H1 (cell line): Measurements from ENCODE around the gene SLC5A11. TPM values are rescaled to one million over a fixed set of nuclear protein-coding genes. Genes with fewer than 3 reads are reported as not detected.

Source experiments
- CTCF ChIA-PET: fragments of 300-600 bp; sonication (Branson Sonifier 250); formaldehyde crosslinking; loops from one replicate; lab custom pipeline; 2021; ENCODE audit not compliant: partially characterized antibody; lab: Charles Lee
- POLR2A ChIA-PET: fragments of 300-600 bp; sonication (Branson Sonifier 250); formaldehyde crosslinking; loops from one replicate; lab custom pipeline; 2021; ENCODE audit warnings: inconsistent platforms; ENCODE audit not compliant: partially characterized antibody; lab: Charles Lee
- DNase-seq, 2 experiments: peaks; one replicate each; pipeline versions ENCODE4 v3.0.0 to v3.0.0-alpha.2; 2010 to 2022; ENCODE audit warnings: low spot score in 2 of 2, low read depth in 1 of 2, mixed read lengths in 1 of 2
- FAIRE-seq: peaks from 2 replicates; lab custom pipeline; 2011; peaks lifted over from hg19 to GRCh38; lab: Jason Lieb, UNC
- H2AFZ ChIP-seq: 2 replicates; pipeline ENCODE4 v1.8.1; 2012; ENCODE audit warnings: low read length, inconsistent platforms
- H2AK5ac ChIP-seq: 2 replicates; pipeline ENCODE4 v1.6.1; 2013; ENCODE audit warnings: low read depth, low read length
- H2BK120ac ChIP-seq: replicated peaks from 2 replicates; pipeline ENCODE3; 2013; ENCODE audit warnings: low read depth, low read length, inconsistent platforms
- H2BK12ac ChIP-seq: 2 replicates; pipeline ENCODE4 v1.6.1; 2013; ENCODE audit warnings: low read depth, low read length
- H2BK15ac ChIP-seq: 2 replicates; pipeline ENCODE4 v1.6.1; 2013; ENCODE audit warnings: low read length
- H2BK20ac ChIP-seq: 2 replicates; pipeline ENCODE4 v1.6.1; 2013; ENCODE audit warnings: low read length
- H2BK5ac ChIP-seq: 2 replicates; pipeline ENCODE4 v1.6.1; 2013; ENCODE audit warnings: low read depth, low read length
- H3K14ac ChIP-seq: 2 replicates; pipeline ENCODE4 v1.6.1; 2013; ENCODE audit warnings: inconsistent platforms; ENCODE audit not compliant: insufficient read length
- H3K18ac ChIP-seq: 2 replicates; pipeline ENCODE4 v1.6.1; 2013; ENCODE audit warnings: low read length; ENCODE audit errors: extremely low read depth
- H3K23ac ChIP-seq: 2 replicates; pipeline ENCODE4 v1.6.1; 2013; ENCODE audit warnings: inconsistent platforms; ENCODE audit not compliant: insufficient read length
- H3K23me2 ChIP-seq: 2 replicates; pipeline ENCODE4 v1.6.1; 2013; ENCODE audit warnings: low read depth, low read length
- H3K27ac ChIP-seq: 2 replicates; pipeline ENCODE4 v1.6.1; 2011; ENCODE audit warnings: low read depth, low read length, inconsistent platforms
- H3K27me3 ChIP-seq, 4 experiments: replicated peaks in 1 of 4; 1 replicate in 1 of 4; 2 replicates in 3 of 4; pipeline versions ENCODE4 v1.6.1 to v1.8.1; 2011 to 2013; ENCODE audit warnings: low read length in 3 of 4, mild to moderate bottlenecking in 3 of 4, inconsistent platforms in 2 of 4, mixed read lengths in 2 of 4, moderate library complexity in 1 of 4; ENCODE audit not compliant: control insufficient read depth in 3 of 4, insufficient read depth in 3 of 4; ENCODE audit errors: extremely low read depth in 1 of 4
- H3K36me3 ChIP-seq, 4 experiments: 2 replicates each; pipeline versions ENCODE4 v1.6.1 to v1.8.1; 2011 to 2013; ENCODE audit warnings: mild to moderate bottlenecking in 4 of 4, low read length in 3 of 4, moderate library complexity in 2 of 4, control low read depth in 1 of 4, inconsistent platforms in 1 of 4; ENCODE audit not compliant: insufficient read depth in 4 of 4, control insufficient read depth in 2 of 4
- H3K4ac ChIP-seq: replicated peaks from 2 replicates; pipeline ENCODE3; 2013; ENCODE audit warnings: low read length, low read depth, mixed read lengths, inconsistent platforms; ENCODE audit not compliant: insufficient read length
- H3K4me1 ChIP-seq, 4 experiments: replicated peaks in 1 of 4; 1 replicate in 1 of 4; 2 replicates in 3 of 4; pipeline versions ENCODE4 v1.6.1 to v1.8.1; 2011 to 2013; ENCODE audit warnings: low read length in 3 of 4, inconsistent platforms in 2 of 4, mixed read lengths in 1 of 4; ENCODE audit not compliant: insufficient read depth in 4 of 4, control insufficient read depth in 3 of 4
- H3K4me2 ChIP-seq, 2 experiments: 2 replicates each; pipeline versions ENCODE4 v1.6.1 to v1.8.1; 2011 to 2013; ENCODE audit warnings: low read depth in 2 of 2, low read length in 2 of 2, control low read depth in 1 of 2, inconsistent platforms in 1 of 2, mild to moderate bottlenecking in 1 of 2; ENCODE audit not compliant: insufficient read depth in 1 of 2
- H3K4me3 ChIP-seq, 4 experiments: fragments of 200-600, 300-600 bp in 1 of 4; sonication (generic), shearing (Covaris generic), sonication (Bioruptor Twin) in 1 of 4; 2 replicates each; pipeline versions ENCODE4 v1.5.1 to v1.8.1; 2011 to 2016; ENCODE audit warnings: low read length in 4 of 4, low read depth in 3 of 4, control low read depth in 2 of 4, inconsistent platforms in 2 of 4, mild to moderate bottlenecking in 2 of 4, mixed read lengths in 1 of 4, moderate library complexity in 1 of 4; ENCODE audit not compliant: insufficient read depth in 2 of 4; ENCODE audit errors: extremely low read depth in 1 of 4
- H3K56ac ChIP-seq: replicated peaks from 2 replicates; pipeline ENCODE3; 2013; ENCODE audit warnings: low read depth, mild to moderate bottlenecking, mixed read lengths, low read length, inconsistent platforms; ENCODE audit not compliant: insufficient read length
- H3K79me1 ChIP-seq: 2 replicates; pipeline ENCODE4 v1.6.1; 2013; ENCODE audit warnings: low read depth, low read length, control low read depth
- H3K79me2 ChIP-seq, 2 experiments: 2 replicates each; pipeline versions ENCODE4 v1.6.1 to v1.8.1; 2012 to 2013; ENCODE audit warnings: low read length in 2 of 2, mild to moderate bottlenecking in 2 of 2, inconsistent platforms in 1 of 2; ENCODE audit not compliant: insufficient read depth in 2 of 2, control insufficient read depth in 1 of 2
- H3K9ac ChIP-seq, 4 experiments: replicated peaks in 1 of 4; 1 replicate in 1 of 4; 2 replicates in 3 of 4; pipeline versions ENCODE4 v1.6.1 to v1.8.1; 2011 to 2013; ENCODE audit warnings: low read depth in 3 of 4, low read length in 3 of 4, control low read depth in 2 of 4, mild to moderate bottlenecking in 2 of 4, moderate library complexity in 2 of 4, inconsistent platforms in 1 of 4; ENCODE audit errors: extremely low read depth in 1 of 4
- H3K9me3 ChIP-seq, 2 experiments: 2 replicates each; pipeline versions ENCODE4 v1.6.1 to v1.8.1; 2012 to 2013; ENCODE audit warnings: mild to moderate bottlenecking in 2 of 2, moderate library complexity in 2 of 2, control low read depth in 1 of 2, inconsistent platforms in 1 of 2, low read depth in 1 of 2, low read length in 1 of 2, mixed read lengths in 1 of 2; ENCODE audit not compliant: insufficient read depth in 2 of 2
- H4K20me1 ChIP-seq, 2 experiments: replicated peaks in 1 of 2; 2 replicates each; pipeline versions ENCODE3 to v1.8.1; 2011 to 2013; ENCODE audit warnings: inconsistent platforms in 2 of 2, low read length in 2 of 2, mild to moderate bottlenecking in 1 of 2; ENCODE audit not compliant: insufficient read depth in 2 of 2, control insufficient read depth in 1 of 2
- H4K5ac ChIP-seq: 2 replicates; pipeline ENCODE4 v1.6.1; 2013; ENCODE audit warnings: low read length, low read depth, mixed read lengths, inconsistent platforms; ENCODE audit not compliant: insufficient read length
- H4K8ac ChIP-seq: 2 replicates; pipeline ENCODE4 v1.8.0; 2013; ENCODE audit warnings: mild to moderate bottlenecking, moderate library complexity, low read length, inconsistent platforms; ENCODE audit not compliant: insufficient read depth; ENCODE audit errors: extremely low read depth
- H4K91ac ChIP-seq: replicated peaks from 2 replicates; pipeline ENCODE3; 2013; ENCODE audit warnings: low read length, mixed read lengths, inconsistent platforms; ENCODE audit not compliant: insufficient read length
- BACH1 ChIP-seq: IDR thresholded peaks from 2 replicates; pipeline ENCODE4 v1.6.1; 2012; ENCODE audit warnings: low read length, improper control_type of control experiment
- CHD1 ChIP-seq: IDR thresholded peaks from 2 replicates; pipeline ENCODE4 v1.6.1; 2012; ENCODE audit warnings: low read depth, low read length, improper control_type of control experiment
- EZH2 ChIP-seq: fragments of 200-600 bp; sonication (generic); IDR thresholded peaks from 2 replicates; pipeline ENCODE4 v1.7.1; 2012; ENCODE audit warnings: low read depth, mild to moderate bottlenecking, moderate library complexity, low read length, inconsistent platforms; ENCODE audit not compliant: severe bottlenecking
- FOSL1 ChIP-seq: IDR thresholded peaks from 2 replicates; pipeline ENCODE4 v1.6.1; 2011; ENCODE audit warnings: mild to moderate bottlenecking, low read depth, low read length, moderate library complexity; ENCODE audit not compliant: insufficient read depth
- GABPA ChIP-seq: IDR thresholded peaks from 2 replicates; pipeline ENCODE4 v1.6.1; 2011; ENCODE audit warnings: mild to moderate bottlenecking, low read length, moderate library complexity, borderline replicate concordance; ENCODE audit not compliant: insufficient read depth
- HDAC2 ChIP-seq, 2 experiments: fragments of 300-600 bp in 1 of 2; sonication (generic) in 1 of 2; IDR thresholded peaks; 2 replicates each; pipeline ENCODE4 v1.6.1; 2011 to 2012; ENCODE audit warnings: low read depth in 2 of 2, low read length in 2 of 2, mild to moderate bottlenecking in 2 of 2, moderate library complexity in 2 of 2, borderline replicate concordance in 1 of 2, inconsistent platforms in 1 of 2
- POLR2A ChIP-seq, 2 experiments: IDR thresholded peaks; 1 replicate in 1 of 2; 2 replicates in 1 of 2; pipeline ENCODE4 v1.6.1; 2011; ENCODE audit warnings: low read depth in 2 of 2, low read length in 2 of 2, mild to moderate bottlenecking in 2 of 2; ENCODE audit errors: control extremely low read depth in 1 of 2
- RBBP5 ChIP-seq: IDR thresholded peaks from 2 replicates; pipeline ENCODE4 v1.7.1; 2012; ENCODE audit warnings: low read depth, mild to moderate bottlenecking, inconsistent platforms, low read length, moderate library complexity, borderline replicate concordance
- SIRT6 ChIP-seq: IDR thresholded peaks from one replicate; pipeline ENCODE4 v1.7.1; 2012; ENCODE audit warnings: low read length, inconsistent platforms
- SP2 ChIP-seq: IDR thresholded peaks from 2 replicates; pipeline ENCODE4 v1.6.1; 2012; ENCODE audit warnings: mild to moderate bottlenecking, low read length, inconsistent platforms
- SRF ChIP-seq: IDR thresholded peaks from 2 replicates; pipeline ENCODE4 v1.6.1; 2011; ENCODE audit warnings: mild to moderate bottlenecking, low read depth, low read length, moderate library complexity
- WGBS, 2 experiments: shearing (Covaris generic) in 1 of 2; methylation state at CpG; one replicate each; pipeline versions ENCODE4 v1.1.6 to v1.1.7; 2013 to 2015; ENCODE audit warnings: low lambda C conversion rate in 2 of 2, mixed read lengths in 2 of 2, inconsistent platforms in 1 of 2, low coverage in 1 of 2, missing lambda C conversion rate in 1 of 2; ENCODE audit not compliant: insufficient replicate concordance in 2 of 2, insufficient coverage in 1 of 2, insufficient read length in 1 of 2; ENCODE audit errors: extremely low coverage in 1 of 2, missing lambda C conversion rate in 1 of 2; 5-methylcytosine and 5-hydroxymethylcytosine counted together
- polyA plus RNA-seq, 7 experiments: library from polyadenylated mRNA; depleted of rRNA in 3 of 7; stranded (reverse) in 5 of 7; unstranded in 2 of 7; fragments of >200 nt in 5 of 7; fragments of 200-250 nt in 2 of 7; gene quantifications; 1 replicate in 5 of 7; 2 replicates in 1 of 7; 4 replicates in 1 of 7; pipeline versions ENCODE4 v1.2.1 to v1.2.3, GENCODE V29; 2011 to 2013; ENCODE audit warnings: missing spikeins in 2 of 7, mixed read lengths in 2 of 7
- total RNA-seq: library from RNA; stranded (reverse); fragmentation: NEBNext Ultra II Directional; extraction: Animal tissue kit (Norgen Biotek cat#: 25700); gene quantifications from 2 replicates; pipeline ENCODE4 v1.2.1, GENCODE V29; 2021

The SLC5A11 gene
- total and polyA plus RNA-seq, 2 of the 8 experiments (the other 6 are each of a cell fraction or from before 2014, with no cell fraction given): 0.26 to 0.59 TPM

DNA sequence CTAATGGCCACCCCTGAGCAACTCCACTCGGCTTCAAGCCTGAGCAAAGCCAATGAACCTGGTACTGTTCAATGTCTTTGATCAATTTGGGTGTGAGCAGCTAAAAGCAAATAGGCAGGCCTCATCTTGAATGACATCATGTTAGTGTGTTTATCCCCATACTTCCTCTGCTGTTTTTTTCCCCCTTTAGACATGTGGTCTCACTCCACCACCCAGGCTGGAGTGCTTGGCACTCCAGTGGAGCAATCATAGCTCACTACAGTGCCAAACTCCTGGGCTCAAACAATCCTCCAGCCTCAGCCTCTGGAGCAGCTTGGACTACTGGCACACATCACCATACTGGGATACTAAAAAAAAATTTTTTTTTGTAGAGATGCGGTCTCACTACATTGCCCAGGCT lies 94.0 kb downstream of the SLC5A11 start:
- no peaks in the 10 kb centered on the region for H3K27me3 ChIP-seq
- no peaks in the 10 kb centered on the region for H3K79me1 ChIP-seq
- H3K56ac ChIP-seq: no peak overlapping the region
- H4K8ac ChIP-seq: no peak overlapping the region
- H2BK12ac ChIP-seq: no peak overlapping the region
- no peak overlapping the region for H4K5ac ChIP-seq
- no peaks in the 10 kb centered on the region for H3K9me3 ChIP-seq
- ChIA-PET POLR2A (interaction anchor here (1.4 kb wide), 1 partner anchor 11 kb away, joined by 3 read pairs; no protein-coding TSS in a partner anchor), CTCF (interaction anchor here (0.6 to 1.3 kb wide), 4 partner anchors 8 to 45 kb away, joined by 3 read pairs; no protein-coding TSS in a partner anchor)
- H2BK120ac ChIP-seq: no peak overlapping the region
- H2AFZ ChIP-seq: no peak overlapping the region
- H2BK15ac ChIP-seq: no peak overlapping the region
- FAIRE-seq: no peak
- DNase-seq: no peak
- no peak overlapping the region for H2BK20ac ChIP-seq
- no peak overlapping the region for H2AK5ac ChIP-seq
- no peak overlapping the region for H3K18ac ChIP-seq
- no peak overlapping the region for H3K27ac ChIP-seq
- peaks cover 1 to 6% of the 10 kb centered on the region in 2 experiments for H4K20me1 ChIP-seq
- no peak overlapping the region for H3K23ac ChIP-seq
- no peak overlapping the region for H3K4ac ChIP-seq
- no peaks in the 10 kb centered on the region for H3K4me1 ChIP-seq
- no peaks in the 10 kb centered on the region for H3K79me2 ChIP-seq
- no peak overlapping the region for H2BK5ac ChIP-seq
- no peak overlapping the region for H3K4me2 ChIP-seq
- peaks cover 5 to 43% (median 15%) of the 10 kb centered on the region in 4 experiments; a peak in 7 of 8 replicates for H3K36me3 ChIP-seq
- no peak overlapping the region for H4K91ac ChIP-seq
- no peaks in the 10 kb centered on the region for H3K23me2 ChIP-seq
- H3K14ac ChIP-seq: no peak overlapping the region
- H3K4me3 ChIP-seq: no peak overlapping the region
- WGBS, 2 experiments: 75% methylated on average over 2 of the region's 2 CpGs; no CpG with 5 or more reads in 1 of the 2 experiments
- no peak overlapping the region for H3K9ac ChIP-seq
- TF ChIP-seq GABPA (no peak), HDAC2 (IDR thresholded peaks at IDR 0.05; ENCODE audit: borderline replicate concordance in 1 of 2, low read depth in 2 of 2, low read length in 2 of 2) (no peak), SRF (no peak), FOSL1 (no peak), SP2 (no peak), BACH1 (no peak), CHD1 (no peak), EZH2 (no peak), RBBP5 (no peak), POLR2A (IDR thresholded peaks at IDR 0.05; ENCODE audit: control extremely low read depth in 1 of 2, low read depth in 2 of 2, low read length in 2 of 2) (no peak), SIRT6 (no peak)
